ENCODE data around the gene CST7. TPM values are rescaled to one million over a fixed set of nuclear protein-coding genes. Genes with fewer than 3 reads are reported as not detected.

CST7 gene
- total and polyA plus RNA-seq, 10 of the 15 experiments (the other 5 are each of a cell fraction or from before 2014, with no cell fraction given), result 0.69 TPM; not detected in 9

DNA sequence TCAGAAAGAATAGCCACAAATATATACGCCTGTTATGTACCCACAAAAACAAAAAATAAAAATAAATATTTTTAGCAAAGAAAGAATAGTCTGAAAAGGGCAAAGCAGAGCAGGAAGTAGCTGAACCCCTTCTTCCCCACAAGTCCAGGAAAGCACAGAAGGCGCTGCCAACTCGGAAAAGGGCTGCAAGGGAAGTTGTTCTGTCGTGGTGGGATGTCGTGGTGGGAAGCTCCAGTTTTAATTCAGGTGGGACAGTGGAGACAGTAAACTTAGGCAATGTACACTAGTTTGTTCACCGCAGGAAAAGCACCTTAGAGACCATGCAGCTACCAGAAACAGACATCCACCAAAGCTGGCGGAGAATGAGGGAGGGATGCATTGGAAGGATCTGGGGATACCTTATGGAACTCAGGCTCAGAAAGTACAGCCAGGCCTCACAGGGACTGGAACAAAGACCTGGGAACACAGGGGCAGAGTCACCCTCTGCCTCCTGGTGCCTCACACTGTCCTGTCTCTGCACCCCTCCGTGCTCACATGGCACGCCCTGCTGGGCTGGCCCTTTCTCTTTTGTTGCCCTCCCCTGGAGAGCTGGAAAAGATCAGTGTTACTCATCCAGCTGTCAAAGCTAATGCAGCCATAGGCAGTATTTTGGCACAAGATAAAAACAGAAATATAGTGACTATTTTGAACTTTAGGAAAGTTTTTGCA, 46.8 kb downstream of the CST7 start:
- intact Hi-C loops (cut with micrococcal nuclease; ENCODE audit: unreplicated experiment), result loop anchor here (1.0 to 5.0 kb wide), 4 partner anchors 69 to 403 kb away; no protein-coding TSS in a partner anchor
- H3K9ac ChIP-seq (ENCODE audit: control insufficient read depth, insufficient read depth, low read length), result no peak overlapping the region
- no peaks in the 10 kb centered on the region for H3K36me3 ChIP-seq (ENCODE audit: control insufficient read depth in 2 of 2, insufficient read depth in 2 of 2, low read length in 1 of 2)
- no peak overlapping the region for H3K4me3 ChIP-seq
- no peak overlapping the region for H3K4me2 ChIP-seq (ENCODE audit: control insufficient read depth, insufficient read depth)
- in situ Hi-C loops (cut with MboI), result no loop called here
- H3K79me2 ChIP-seq (ENCODE audit: control insufficient read depth, insufficient read depth, low read length), result peaks cover 16% of the 10 kb centered on the region
- BruUV-seq (replicated peaks), result no TSS peak
- FAIRE-seq (no peak), ATAC-seq (no peak), DNase-seq (ENCODE audit: low read depth, low spot score) (no peak)
- ChIA-PET CTCF (interaction anchor here (0.8 to 13.8 kb wide), 7 partner anchors 13 to 403 kb away, joined by 3 to 244 read pairs (median 3); partner anchors contain the start of gene ACSS1), RAD21 (ENCODE audit: unreplicated experiment) (interaction anchor here (0.7 to 4.7 kb wide), 5 partner anchors 66 to 403 kb away, joined by 3 to 87 read pairs (median 5); partner anchors contain the start of gene ACSS1), POLR2A (interaction anchor here (0.5 kb wide), 1 partner anchor 63 kb away, joined by 3 read pairs; no protein-coding TSS in a partner anchor), SMC1A (ENCODE audit: uncharacterized antibody, unreplicated experiment) (interaction anchor here (0.7 to 4.8 kb wide), 8 partner anchors 41 to 545 kb away, joined by 3 to 116 read pairs (median 4); no protein-coding TSS in a partner anchor)
- H3K9me3 ChIP-seq (replicated peaks; ENCODE audit: control insufficient read depth, insufficient read depth, low read length), result no peaks in the 10 kb centered on the region
- H4K20me1 ChIP-seq (ENCODE audit: control insufficient read depth, insufficient read depth), result no peaks in the 10 kb centered on the region
- peaks cover 3% of the 10 kb centered on the region; the same call in 1 of the 2 replicates for H3K4me1 ChIP-seq (ENCODE audit: control insufficient read depth, insufficient read depth, low read length)
- 55% methylated on average over 9 of the region's 9 CpGs for WGBS (ENCODE audit: insufficient coverage, insufficient replicate concordance, low lambda C conversion rate, missing lambda C conversion rate)
- no peak overlapping the region for H3K27ac ChIP-seq (ENCODE audit: control insufficient read depth, insufficient read depth)
- H2AFZ ChIP-seq (ENCODE audit: control insufficient read depth, low read depth, low read length), result no peak overlapping the region
- no peaks in the 10 kb centered on the region for H3K27me3 ChIP-seq (replicated peaks in 1 of 2; ENCODE audit: control insufficient read depth in 2 of 2, insufficient read depth in 2 of 2, low read length in 1 of 2)
- TF ChIP-seq TCF3 (IDR thresholded peaks at IDR 0.05; ENCODE audit: borderline replicate concordance, insufficient read depth, low read depth, low read length), result no peak
- no peak for TF ChIP-seq CREB1 (IDR thresholded peaks at IDR 0.05; ENCODE audit: low read depth)
- no peak for TF ChIP-seq CUX1 (IDR thresholded peaks at IDR 0.05; ENCODE audit: insufficient replicate concordance, low read depth, low read length)
- TF ChIP-seq, protein P1, sequence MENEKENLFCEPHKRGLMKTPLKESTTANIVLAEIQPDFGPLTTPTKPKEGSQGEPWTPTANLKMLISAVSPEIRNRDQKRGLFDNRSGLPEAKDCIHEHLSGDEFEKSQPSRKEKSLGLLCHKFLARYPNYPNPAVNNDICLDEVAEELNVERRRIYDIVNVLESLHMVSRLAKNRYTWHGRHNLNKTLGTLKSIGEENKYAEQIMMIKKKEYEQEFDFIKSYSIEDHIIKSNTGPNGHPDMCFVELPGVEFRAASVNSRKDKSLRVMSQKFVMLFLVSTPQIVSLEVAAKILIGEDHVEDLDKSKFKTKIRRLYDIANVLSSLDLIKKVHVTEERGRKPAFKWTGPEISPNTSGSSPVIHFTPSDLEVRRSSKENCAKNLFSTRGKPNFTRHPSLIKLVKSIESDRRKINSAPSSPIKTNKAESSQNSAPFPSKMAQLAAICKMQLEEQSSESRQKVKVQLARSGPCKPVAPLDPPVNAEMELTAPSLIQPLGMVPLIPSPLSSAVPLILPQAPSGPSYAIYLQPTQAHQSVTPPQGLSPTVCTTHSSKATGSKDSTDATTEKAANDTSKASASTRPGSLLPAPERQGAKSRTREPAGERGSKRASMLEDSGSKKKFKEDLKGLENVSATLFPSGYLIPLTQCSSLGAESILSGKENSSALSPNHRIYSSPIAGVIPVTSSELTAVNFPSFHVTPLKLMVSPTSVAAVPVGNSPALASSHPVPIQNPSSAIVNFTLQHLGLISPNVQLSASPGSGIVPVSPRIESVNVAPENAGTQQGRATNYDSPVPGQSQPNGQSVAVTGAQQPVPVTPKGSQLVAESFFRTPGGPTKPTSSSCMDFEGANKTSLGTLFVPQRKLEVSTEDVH (IDR thresholded peaks at IDR 0.05; ENCODE audit: low read depth, partially characterized antibody), result no peak
- TF ChIP-seq, protein P2, sequence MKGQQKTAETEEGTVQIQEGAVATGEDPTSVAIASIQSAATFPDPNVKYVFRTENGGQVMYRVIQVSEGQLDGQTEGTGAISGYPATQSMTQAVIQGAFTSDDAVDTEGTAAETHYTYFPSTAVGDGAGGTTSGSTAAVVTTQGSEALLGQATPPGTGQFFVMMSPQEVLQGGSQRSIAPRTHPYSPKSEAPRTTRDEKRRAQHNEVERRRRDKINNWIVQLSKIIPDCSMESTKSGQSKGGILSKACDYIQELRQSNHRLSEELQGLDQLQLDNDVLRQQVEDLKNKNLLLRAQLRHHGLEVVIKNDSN (IDR thresholded peaks at IDR 0.05; ENCODE audit: borderline replicate concordance, extremely low read length, insufficient read depth, low read depth, low read length), result no peak
- no peak for TF ChIP-seq SREBF2 (IDR thresholded peaks at IDR 0.05; ENCODE audit: low read length)
- TF ChIP-seq TARDBP (IDR thresholded peaks at IDR 0.05; ENCODE audit: borderline replicate concordance), result no peak
- no peak for TF ChIP-seq GABPA (IDR thresholded peaks at IDR 0.05; ENCODE audit: low read depth)
- TF ChIP-seq FOXM1 (IDR thresholded peaks at IDR 0.05; ENCODE audit: low read depth, low read length), result no peak
- no peak for TF ChIP-seq BRCA1 (IDR thresholded peaks at IDR 0.05; ENCODE audit: low read depth, low read length)
- no peak for TF ChIP-seq FOXK2 (IDR thresholded peaks at IDR 0.05)
- no peak for TF ChIP-seq PAX5 (IDR thresholded peaks at IDR 0.05; ENCODE audit: borderline replicate concordance, low read depth, low read length)
